Measurements from ENCODE around the gene MORN2.

The MORN2 gene

GRCh38 chr2:38907743-38908562, 32.2 kb downstream of the MORN2 start:
- Histone ChIP-seq H3K4me3 (no peak overlapping the region), H3K4me1 (no peaks in the 10 kb centered on the region), H3K27me3 (ENCODE audit: low read depth) (no peaks in the 10 kb centered on the region), H3K9me3 (no peaks in the 10 kb centered on the region), H3K36me3 (replicated peaks) (no peaks in the 10 kb centered on the region)
- in situ Hi-C loops (cut with MboI; ENCODE audit: low sequenced_read_pairs) = no loop called here
- DNase-seq (ENCODE audit: low spot score in 2 of 2) = no peak

GRCh38 chr2:38909872-38910271, 34.1 kb downstream of the MORN2 start:
- Histone ChIP-seq H3K4me1 (no peaks in the 10 kb centered on the region), H3K9me3 (no peaks in the 10 kb centered on the region), H3K36me3 (replicated peaks) (no peaks in the 10 kb centered on the region), H3K27me3 (ENCODE audit: low read depth) (no peaks in the 10 kb centered on the region), H3K4me3 (no peak overlapping the region)
- in situ Hi-C loops (cut with MboI; ENCODE audit: low sequenced_read_pairs) = no loop called here
- DNase-seq (ENCODE audit: low spot score in 2 of 2) = no peak

GRCh38 chr2:38911191-38911590, 35.4 kb downstream of the MORN2 start:
- no peaks in the 10 kb centered on the region for H3K9me3 ChIP-seq
- DNase-seq (ENCODE audit: low spot score in 2 of 2) = no peak
- H3K4me1 ChIP-seq = no peaks in the 10 kb centered on the region
- H3K4me3 ChIP-seq = no peak overlapping the region
- H3K27me3 ChIP-seq (ENCODE audit: low read depth) = no peaks in the 10 kb centered on the region
- in situ Hi-C loops (cut with MboI; ENCODE audit: low sequenced_read_pairs) = no loop called here
- no peaks in the 10 kb centered on the region for H3K36me3 ChIP-seq (replicated peaks)

GRCh38 chr2:38912619-38913018, 36.8 kb downstream of the MORN2 start:
- Histone ChIP-seq H3K9me3 (no peaks in the 10 kb centered on the region), H3K36me3 (replicated peaks) (no peaks in the 10 kb centered on the region), H3K27me3 (ENCODE audit: low read depth) (no peaks in the 10 kb centered on the region), H3K4me3 (no peak overlapping the region), H3K4me1 (no peaks in the 10 kb centered on the region)
- no peak for DNase-seq (ENCODE audit: low spot score in 2 of 2)
- in situ Hi-C loops (cut with MboI; ENCODE audit: low sequenced_read_pairs) = no loop called here

GRCh38 chr2:38922389-38922788, 46.6 kb downstream of the MORN2 start:
- in situ Hi-C loops (cut with MboI; ENCODE audit: low sequenced_read_pairs) = no loop called here

GRCh38 chr2:38922902-38923301, 47.1 kb downstream of the MORN2 start:
- Histone ChIP-seq H3K9me3 (no peaks in the 10 kb centered on the region), H3K4me1 (no peaks in the 10 kb centered on the region), H3K4me3 (no peak overlapping the region), H3K36me3 (replicated peaks) (no peaks in the 10 kb centered on the region), H3K27me3 (ENCODE audit: low read depth) (peaks cover 8% of the 10 kb centered on the region)
- no peak for DNase-seq (ENCODE audit: low spot score in 2 of 2)
- in situ Hi-C loops (cut with MboI; ENCODE audit: low sequenced_read_pairs) = no loop called here

More at GRCh38 chr2:38922389-38922788, 46.6 kb downstream of the MORN2 start:
- H3K27me3 ChIP-seq (ENCODE audit: low read depth) = peaks cover 8% of the 10 kb centered on the region
- H3K36me3 ChIP-seq (replicated peaks) = no peaks in the 10 kb centered on the region
- DNase-seq (ENCODE audit: low spot score in 2 of 2) = no peak
- no peaks in the 10 kb centered on the region for H3K9me3 ChIP-seq
- no peaks in the 10 kb centered on the region for H3K4me1 ChIP-seq
- no peak overlapping the region for H3K4me3 ChIP-seq

GRCh38 chr2:38925982-38926381, 50.2 kb downstream of the MORN2 start:
- H3K27me3 ChIP-seq (ENCODE audit: low read depth) = peaks cover 4% of the 10 kb centered on the region
- in situ Hi-C loops (cut with MboI; ENCODE audit: low sequenced_read_pairs) = no loop called here
- no peaks in the 10 kb centered on the region for H3K4me1 ChIP-seq
- no peaks in the 10 kb centered on the region for H3K9me3 ChIP-seq
- no peaks in the 10 kb centered on the region for H3K36me3 ChIP-seq (replicated peaks)
- DNase-seq (ENCODE audit: low spot score in 2 of 2) = no peak
- no peak overlapping the region for H3K4me3 ChIP-seq

GRCh38 chr2:38930600-38930999, 54.8 kb downstream of the MORN2 start:
- no peaks in the 10 kb centered on the region for H3K4me1 ChIP-seq
- no peaks in the 10 kb centered on the region for H3K36me3 ChIP-seq (replicated peaks)
- no peak for DNase-seq (ENCODE audit: low spot score in 2 of 2)
- in situ Hi-C loops (cut with MboI; ENCODE audit: low sequenced_read_pairs) = no loop called here
- no peak overlapping the region for H3K4me3 ChIP-seq
- H3K27me3 ChIP-seq (ENCODE audit: low read depth) = no peaks in the 10 kb centered on the region
- no peaks in the 10 kb centered on the region for H3K9me3 ChIP-seq

All from HAP-1 (cell line).